GM10266 (cell line): ENCODE results near the gene UPB1.

Experiments used
- DNase-seq: peaks from one replicate; pipeline ENCODE4 v3.0.0; 2012; ENCODE audit errors: extremely low spot score
- TF ChIP-seq, protein P1 (sequence below): IDR thresholded peaks from 2 replicates; pipeline ENCODE4 v1.5.1; 2012; ENCODE audit warnings: mild to moderate bottlenecking, low read depth; ENCODE audit not compliant: control insufficient read depth, insufficient read depth; ENCODE audit errors: missing control alignments

Gene UPB1

DNA sequence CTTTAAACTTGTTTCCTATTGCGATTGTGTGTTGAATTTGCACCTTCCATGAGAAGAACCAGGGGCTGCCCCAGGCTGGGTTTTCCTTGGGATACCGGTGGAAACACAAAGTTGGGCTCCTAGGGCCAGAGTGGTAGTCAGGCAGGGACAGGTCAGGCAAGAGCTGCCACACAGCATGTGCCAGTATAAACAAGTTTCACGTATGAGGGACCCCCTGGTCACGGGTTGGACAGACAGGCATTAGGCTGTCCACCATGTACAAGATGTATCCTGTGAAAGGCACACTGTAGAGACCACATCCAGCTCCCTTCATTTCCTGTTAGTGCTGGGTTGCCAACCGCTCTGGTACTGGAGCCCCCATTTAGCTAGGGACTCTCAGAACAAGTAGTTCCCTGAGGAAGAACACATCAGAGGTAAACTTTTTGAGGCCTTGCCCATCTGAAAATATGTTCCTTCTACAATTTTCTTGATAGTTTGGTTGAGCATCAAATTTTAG, 8.8 kb downstream of the UPB1 start:
- TF ChIP-seq, protein P1, sequence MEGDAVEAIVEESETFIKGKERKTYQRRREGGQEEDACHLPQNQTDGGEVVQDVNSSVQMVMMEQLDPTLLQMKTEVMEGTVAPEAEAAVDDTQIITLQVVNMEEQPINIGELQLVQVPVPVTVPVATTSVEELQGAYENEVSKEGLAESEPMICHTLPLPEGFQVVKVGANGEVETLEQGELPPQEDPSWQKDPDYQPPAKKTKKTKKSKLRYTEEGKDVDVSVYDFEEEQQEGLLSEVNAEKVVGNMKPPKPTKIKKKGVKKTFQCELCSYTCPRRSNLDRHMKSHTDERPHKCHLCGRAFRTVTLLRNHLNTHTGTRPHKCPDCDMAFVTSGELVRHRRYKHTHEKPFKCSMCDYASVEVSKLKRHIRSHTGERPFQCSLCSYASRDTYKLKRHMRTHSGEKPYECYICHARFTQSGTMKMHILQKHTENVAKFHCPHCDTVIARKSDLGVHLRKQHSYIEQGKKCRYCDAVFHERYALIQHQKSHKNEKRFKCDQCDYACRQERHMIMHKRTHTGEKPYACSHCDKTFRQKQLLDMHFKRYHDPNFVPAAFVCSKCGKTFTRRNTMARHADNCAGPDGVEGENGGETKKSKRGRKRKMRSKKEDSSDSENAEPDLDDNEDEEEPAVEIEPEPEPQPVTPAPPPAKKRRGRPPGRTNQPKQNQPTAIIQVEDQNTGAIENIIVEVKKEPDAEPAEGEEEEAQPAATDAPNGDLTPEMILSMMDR: no peak
- no peak for DNase-seq

DNA sequence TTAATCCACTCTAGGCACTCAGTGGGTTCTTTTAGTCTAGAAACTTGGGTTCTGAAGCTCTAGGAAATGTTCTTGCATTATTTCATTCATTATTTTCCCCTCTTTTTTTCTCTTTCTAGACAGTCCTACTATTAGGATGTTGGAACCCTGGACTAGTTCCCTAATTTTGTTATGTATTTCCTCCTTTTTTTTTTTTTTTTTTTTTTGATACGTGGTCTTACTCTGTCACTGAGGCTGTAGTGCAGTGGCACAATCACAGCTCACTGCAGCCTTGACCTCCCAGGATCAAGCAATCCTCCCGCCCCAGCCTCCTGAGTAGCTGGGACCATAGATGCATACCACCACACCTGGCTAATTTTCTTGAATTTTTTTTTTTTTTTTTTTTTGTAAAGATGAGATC, 9.4 kb downstream of the UPB1 start:
- TF ChIP-seq, protein P1: no peak
- no peak for DNase-seq

DNA sequence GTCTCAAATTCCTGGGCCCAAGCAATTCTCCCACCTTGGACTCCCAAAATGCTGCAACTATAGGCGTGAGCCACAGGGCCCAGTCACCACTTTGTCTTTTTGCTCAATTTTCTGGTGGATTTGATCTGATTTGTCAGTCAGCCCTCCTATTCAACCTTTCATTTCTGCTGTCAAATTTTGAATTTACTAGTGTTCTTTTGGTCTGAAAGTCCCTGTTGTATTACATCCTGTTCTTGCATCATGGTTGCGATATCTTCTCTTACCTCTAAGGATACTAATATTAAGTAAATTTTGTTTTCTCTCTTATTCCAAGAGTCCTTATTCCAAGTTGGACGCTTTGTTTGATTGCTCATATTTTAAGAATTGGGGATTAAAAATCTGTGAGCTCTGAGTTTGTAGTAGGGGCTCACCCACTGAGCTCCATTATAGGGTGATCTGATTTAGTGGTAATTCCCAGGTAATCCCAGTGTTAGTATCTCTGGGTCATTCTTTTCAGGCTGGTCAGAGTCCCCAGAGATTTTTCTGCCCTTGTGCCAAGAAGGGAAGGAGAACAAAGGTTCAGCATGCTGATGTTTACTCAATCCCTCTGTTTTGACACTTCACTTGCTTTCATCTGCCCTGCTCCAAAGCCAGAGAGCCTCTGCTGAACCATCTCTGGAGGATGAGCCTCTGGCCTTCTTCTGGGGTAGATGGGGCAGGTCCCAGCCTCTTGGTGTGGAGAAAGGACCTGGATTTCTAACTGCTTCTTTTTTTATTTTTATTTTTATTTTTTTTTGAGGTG, 10.0 kb downstream of the UPB1 start:
- TF ChIP-seq, protein P1: no peak
- DNase-seq: no peak

DNA sequence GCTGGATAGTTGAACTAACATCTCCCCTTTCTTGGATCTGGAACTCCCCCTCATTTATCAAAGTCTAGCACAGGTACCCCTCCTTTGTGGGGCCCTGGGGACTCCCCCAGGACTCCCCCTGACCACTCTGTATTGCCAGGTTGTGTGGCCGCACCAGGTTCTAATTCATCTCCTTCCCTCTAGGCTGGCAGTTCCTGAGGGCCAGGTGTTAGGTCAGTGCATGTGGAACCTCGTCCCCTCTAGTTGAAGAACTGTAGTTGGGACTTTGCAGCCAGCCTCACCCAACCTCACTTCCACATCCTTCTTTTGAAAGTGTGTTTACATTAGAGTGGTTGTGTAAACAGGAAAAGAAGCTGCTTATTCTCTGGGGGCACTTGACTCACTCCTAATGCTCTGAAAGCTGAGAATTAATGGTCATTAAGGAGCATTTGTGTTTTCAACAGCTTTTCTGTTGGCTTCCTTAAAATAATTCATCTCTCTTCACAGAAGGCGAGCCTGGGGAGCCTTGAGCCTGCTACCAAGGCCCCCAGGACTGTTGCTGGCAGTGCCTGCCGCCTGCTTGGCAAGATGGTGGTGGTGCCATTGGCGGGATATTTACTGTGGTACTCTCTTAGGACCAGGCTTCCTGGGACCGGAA, 11.8 kb downstream of the UPB1 start:
- DNase-seq: no peak
- TF ChIP-seq, protein P1: no peak

DNA sequence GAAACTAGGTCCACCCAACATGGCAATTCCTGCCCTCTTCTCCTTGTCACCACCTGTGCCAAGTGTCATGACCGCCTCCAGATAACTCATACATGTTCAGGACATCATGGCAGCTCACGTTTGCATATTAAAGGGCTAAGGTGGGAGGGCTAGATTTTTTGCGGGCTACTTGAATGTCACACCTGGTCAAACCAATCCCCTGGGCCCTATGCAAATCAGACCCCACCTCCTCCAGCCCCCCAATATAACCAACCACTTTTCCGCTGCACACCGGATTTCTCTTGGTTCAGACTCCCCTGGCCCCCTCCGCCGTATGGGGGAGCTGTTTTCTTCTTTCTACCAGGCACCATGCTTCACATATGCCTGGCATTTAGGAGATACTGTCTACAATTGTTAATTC, 12.6 kb downstream of the UPB1 start:
- DNase-seq: no peak
- TF ChIP-seq, protein P1: no peak

DNA sequence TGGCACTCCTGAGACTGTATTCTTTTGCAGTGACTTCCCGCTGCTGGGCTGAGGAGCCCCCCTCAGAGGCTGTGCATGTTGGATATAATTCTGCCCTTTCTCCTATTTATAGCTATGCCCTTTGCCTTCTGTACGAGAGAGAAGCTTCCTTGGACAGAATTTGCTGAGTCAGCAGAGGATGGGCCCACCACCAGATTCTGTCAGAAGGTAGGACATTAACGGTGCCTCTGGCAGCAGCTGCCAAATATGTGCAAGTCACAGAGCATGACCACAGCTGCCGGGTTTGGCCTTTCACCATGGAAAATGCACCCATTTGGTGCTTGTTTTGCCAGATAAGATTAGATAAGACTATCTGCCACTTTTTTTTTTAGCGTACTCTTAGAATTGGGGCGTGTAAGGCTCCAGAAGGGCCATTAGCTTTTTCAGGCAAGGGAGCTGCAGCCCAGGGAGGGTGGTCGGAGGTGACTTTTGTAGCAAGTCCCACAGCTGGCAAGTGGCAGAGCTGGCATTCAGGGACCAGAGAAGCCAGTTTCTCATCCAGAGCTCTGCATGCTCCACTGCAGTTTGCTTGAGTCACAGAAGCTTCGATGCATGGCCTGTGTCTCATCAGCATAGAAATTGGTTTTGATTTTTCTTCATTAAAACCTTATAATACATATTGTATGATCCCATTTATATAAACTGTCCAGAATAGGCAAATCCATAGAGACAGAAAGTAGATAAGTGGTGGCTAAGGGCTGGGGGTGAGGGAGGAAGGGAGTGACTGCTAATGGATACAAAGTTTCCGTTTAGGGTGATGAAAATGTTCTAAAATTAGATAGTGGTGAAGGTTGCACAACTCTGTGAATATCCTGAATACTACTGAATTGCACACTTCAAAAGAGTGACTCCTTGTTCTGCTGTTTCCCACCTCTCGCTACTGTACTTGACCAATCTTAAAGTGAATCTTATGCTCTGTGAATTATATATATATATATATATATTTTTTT, 15.8 kb downstream of the UPB1 start:
- no peak for DNase-seq
- TF ChIP-seq, protein P1: no peak
